SJSA1 (cell line): ENCODE measurements around the gene PTPRG. TPM values are rescaled to one million over a fixed set of nuclear protein-coding genes. Genes with fewer than 3 reads are reported as not detected.

ENCODE experiments used
- DNase-seq, 2 experiments: peaks; one replicate each; pipeline ENCODE4 v3.0.0-alpha.2; 2015 to 2020; ENCODE audit warnings: low spot score in 2 of 2, low read depth in 1 of 2
- H3K27ac ChIP-seq: fragments of 250-450 bp; sonication (Bioruptor Pico); 2 replicates; pipeline ENCODE4 v1.5.1; 2020; ENCODE audit warnings: mild to moderate bottlenecking, moderate library complexity
- H3K27me3 ChIP-seq: fragments of 250-450 bp; sonication (Bioruptor Pico); replicated peaks from 2 replicates; pipeline ENCODE4 v1.5.1; 2020; ENCODE audit warnings: mild to moderate bottlenecking, moderate library complexity
- H3K36me3 ChIP-seq: fragments of 250-450 bp; sonication (Bioruptor Pico); 2 replicates; pipeline ENCODE4 v1.5.1; 2020; ENCODE audit warnings: mild to moderate bottlenecking
- H3K4me1 ChIP-seq: fragments of 250-450 bp; sonication (Bioruptor Pico); replicated peaks from 2 replicates; pipeline ENCODE4 v1.6.1; 2021; ENCODE audit warnings: mild to moderate bottlenecking
- H3K4me3 ChIP-seq: fragments of 250-450 bp; sonication (Bioruptor Pico); 2 replicates; pipeline ENCODE4 v1.5.1; 2020; ENCODE audit warnings: mild to moderate bottlenecking
- H3K9me3 ChIP-seq: fragments of 250-450 bp; sonication (Bioruptor Pico); replicated peaks from 2 replicates; pipeline ENCODE4 v1.5.1; 2020; ENCODE audit warnings: mild to moderate bottlenecking
- total RNA-seq: library from RNA; depleted of rRNA; stranded (reverse); fragments of >200 nt; shearing (Covaris generic); gene quantifications from 2 replicates; pipeline ENCODE4 v1.2.3, GENCODE V29; 2014

The PTPRG gene
- total RNA-seq, 1 experiment from 2014 or later, result 18.5 TPM

- Histone ChIP-seq H3K4me1 (no peaks in the 10 kb centered on the region), H3K9me3 (no peaks in the 10 kb centered on the region), H3K36me3 (no peaks in the 10 kb centered on the region), H3K27ac (no peak overlapping the region), H3K4me3 (no peak overlapping the region), H3K27me3 (no peaks in the 10 kb centered on the region)
- DNase-seq, result no peak
These were observed 616.7 kb downstream of the PTPRG start for GRCh38 chr3:62178032-62178431.

GRCh38 chr3:62178739-62179600 is 617.6 kb downstream of the PTPRG start:
- no peaks in the 10 kb centered on the region for H3K27me3 ChIP-seq
- no peaks in the 10 kb centered on the region for H3K4me1 ChIP-seq
- no peaks in the 10 kb centered on the region for H3K36me3 ChIP-seq
- H3K27ac ChIP-seq, result no peak overlapping the region
- no peaks in the 10 kb centered on the region for H3K9me3 ChIP-seq
- no peak overlapping the region for H3K4me3 ChIP-seq
- no peak for DNase-seq

GRCh38 chr3:62180514-62180913 is 619.1 kb downstream of the PTPRG start:
- Histone ChIP-seq H3K4me3 (no peak overlapping the region), H3K27ac (no peak overlapping the region), H3K9me3 (no peaks in the 10 kb centered on the region), H3K36me3 (no peaks in the 10 kb centered on the region), H3K4me1 (no peaks in the 10 kb centered on the region), H3K27me3 (no peaks in the 10 kb centered on the region)
- DNase-seq, result no peak

GRCh38 chr3:62183087-62183486 is 621.7 kb downstream of the PTPRG start:
- H3K4me1 ChIP-seq, result no peaks in the 10 kb centered on the region
- H3K9me3 ChIP-seq, result no peaks in the 10 kb centered on the region
- no peaks in the 10 kb centered on the region for H3K27me3 ChIP-seq
- H3K4me3 ChIP-seq, result no peak overlapping the region
- DNase-seq, result no peak
- no peaks in the 10 kb centered on the region for H3K36me3 ChIP-seq
- H3K27ac ChIP-seq, result no peak overlapping the region

GRCh38 chr3:62183969-62184368 is 622.6 kb downstream of the PTPRG start:
- Histone ChIP-seq H3K4me1 (no peaks in the 10 kb centered on the region), H3K27me3 (no peaks in the 10 kb centered on the region), H3K9me3 (no peaks in the 10 kb centered on the region), H3K36me3 (no peaks in the 10 kb centered on the region), H3K27ac (no peak overlapping the region), H3K4me3 (no peak overlapping the region)
- DNase-seq, result no peak

GRCh38 chr3:62184559-62184958 is 623.2 kb downstream of the PTPRG start:
- no peaks in the 10 kb centered on the region for H3K27me3 ChIP-seq
- no peaks in the 10 kb centered on the region for H3K36me3 ChIP-seq
- H3K27ac ChIP-seq, result no peak overlapping the region
- H3K9me3 ChIP-seq, result no peaks in the 10 kb centered on the region
- no peak for DNase-seq
- H3K4me1 ChIP-seq, result no peaks in the 10 kb centered on the region
- H3K4me3 ChIP-seq, result no peak overlapping the region

GRCh38 chr3:62187022-62187431 is 625.7 kb downstream of the PTPRG start:
- Histone ChIP-seq H3K4me1 (no peaks in the 10 kb centered on the region), H3K36me3 (no peaks in the 10 kb centered on the region), H3K9me3 (no peaks in the 10 kb centered on the region), H3K27me3 (no peaks in the 10 kb centered on the region), H3K4me3 (no peak overlapping the region), H3K27ac (no peak overlapping the region)
- no peak for DNase-seq

GRCh38 chr3:62188681-62189375 is 627.5 kb downstream of the PTPRG start:
- Histone ChIP-seq H3K4me3 (no peak overlapping the region), H3K27ac (no peak overlapping the region)

GRCh38 chr3:62189376-62189698 is 628.0 kb downstream of the PTPRG start:
- no peak overlapping the region for H3K4me3 ChIP-seq
- H3K27me3 ChIP-seq, result no peaks in the 10 kb centered on the region
- no peaks in the 10 kb centered on the region for H3K9me3 ChIP-seq
- H3K4me1 ChIP-seq, result no peaks in the 10 kb centered on the region
- no peaks in the 10 kb centered on the region for H3K36me3 ChIP-seq
- no peak overlapping the region for H3K27ac ChIP-seq
- no peak for DNase-seq

More at GRCh38 chr3:62188681-62189375, 627.5 kb downstream of the PTPRG start:
- Histone ChIP-seq H3K9me3 (no peaks in the 10 kb centered on the region), H3K27me3 (no peaks in the 10 kb centered on the region), H3K4me1 (no peaks in the 10 kb centered on the region), H3K36me3 (no peaks in the 10 kb centered on the region)
- DNase-seq, result peak; percentile 51 to 53

GRCh38 chr3:62192891-62193290 is 631.5 kb downstream of the PTPRG start:
- Histone ChIP-seq H3K27me3 (no peaks in the 10 kb centered on the region), H3K36me3 (no peaks in the 10 kb centered on the region), H3K27ac (no peak overlapping the region), H3K4me3 (no peak overlapping the region), H3K4me1 (no peaks in the 10 kb centered on the region), H3K9me3 (no peaks in the 10 kb centered on the region)
- DNase-seq, result no peak

- H3K9me3 ChIP-seq, result no peaks in the 10 kb centered on the region
- H3K27me3 ChIP-seq, result no peaks in the 10 kb centered on the region
- H3K4me1 ChIP-seq, result no peaks in the 10 kb centered on the region
- no peak for DNase-seq
- no peak overlapping the region for H3K4me3 ChIP-seq
- no peaks in the 10 kb centered on the region for H3K36me3 ChIP-seq
- no peak overlapping the region for H3K27ac ChIP-seq
These were observed 632.4 kb downstream of the PTPRG start for GRCh38 chr3:62193586-62194345.

GRCh38 chr3:62197350-62198012 is 636.1 kb downstream of the PTPRG start:
- Histone ChIP-seq H3K4me3 (no peak overlapping the region), H3K4me1 (no peaks in the 10 kb centered on the region), H3K27ac (no peak overlapping the region), H3K9me3 (no peaks in the 10 kb centered on the region), H3K27me3 (no peaks in the 10 kb centered on the region), H3K36me3 (no peaks in the 10 kb centered on the region)
- DNase-seq, result no peak

- H3K36me3 ChIP-seq, result no peaks in the 10 kb centered on the region
- no peaks in the 10 kb centered on the region for H3K27me3 ChIP-seq
- no peak overlapping the region for H3K4me3 ChIP-seq
- H3K4me1 ChIP-seq, result no peaks in the 10 kb centered on the region
- H3K9me3 ChIP-seq, result no peaks in the 10 kb centered on the region
- H3K27ac ChIP-seq, result no peak overlapping the region
- DNase-seq, result no peak
These were observed 637.8 kb downstream of the PTPRG start for GRCh38 chr3:62199126-62199525.
